HTR-8/SVneo (cell line): ENCODE measurements around the gene THSD4.

Experiments used
- DNase-seq: peaks from one replicate; pipeline ENCODE4 v3.0.0; 2011; ENCODE audit warnings: low spot score, mixed read lengths; ENCODE audit not compliant: insufficient read length
- FAIRE-seq: peaks from 2 replicates; lab custom pipeline; 2011; peaks lifted over from hg19 to GRCh38; lab: Jason Lieb, UNC

THSD4 gene

DNA sequence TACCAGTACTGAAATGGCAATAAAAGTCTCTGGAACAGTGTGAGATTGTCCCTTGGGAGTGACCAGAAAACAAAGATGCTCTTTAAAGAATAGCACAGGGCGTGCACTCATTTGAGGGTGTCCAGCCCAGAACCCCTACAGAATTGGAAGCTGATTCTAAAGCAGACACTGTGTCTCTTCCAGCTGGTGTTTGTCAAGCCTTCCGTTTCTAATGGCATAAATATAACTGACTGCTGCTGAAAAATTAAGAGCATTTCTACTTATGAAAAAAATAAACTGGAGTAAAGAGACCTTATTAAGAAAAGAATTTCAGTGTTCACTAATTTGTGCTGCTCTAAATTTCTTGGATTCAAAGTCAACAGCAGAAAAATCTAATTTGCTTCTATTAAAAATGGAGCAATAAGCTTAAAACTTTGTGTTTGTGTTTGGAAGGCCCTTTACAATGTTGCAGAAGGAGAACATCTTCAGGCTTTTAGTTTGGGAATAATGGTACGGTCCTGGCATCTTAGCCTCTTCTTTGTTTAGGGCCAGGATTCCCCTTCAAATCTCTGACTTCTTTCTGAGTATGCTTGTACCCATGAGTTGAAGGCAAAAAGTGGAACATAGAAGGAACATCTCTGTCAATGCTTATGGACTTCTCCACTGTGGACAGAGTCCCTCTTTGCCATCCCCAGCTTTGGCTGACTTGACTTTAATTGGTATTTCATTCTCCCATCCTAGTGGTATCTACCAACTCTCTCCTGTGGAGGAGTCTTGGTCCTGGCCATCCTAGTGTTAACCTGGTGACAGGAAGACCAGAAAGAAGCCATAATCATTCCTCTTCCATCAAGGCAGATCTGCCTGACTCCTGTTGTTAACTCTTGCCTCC, 65.9 kb downstream of the THSD4 start:
- DNase-seq: no peak
- FAIRE-seq: no peak

DNA sequence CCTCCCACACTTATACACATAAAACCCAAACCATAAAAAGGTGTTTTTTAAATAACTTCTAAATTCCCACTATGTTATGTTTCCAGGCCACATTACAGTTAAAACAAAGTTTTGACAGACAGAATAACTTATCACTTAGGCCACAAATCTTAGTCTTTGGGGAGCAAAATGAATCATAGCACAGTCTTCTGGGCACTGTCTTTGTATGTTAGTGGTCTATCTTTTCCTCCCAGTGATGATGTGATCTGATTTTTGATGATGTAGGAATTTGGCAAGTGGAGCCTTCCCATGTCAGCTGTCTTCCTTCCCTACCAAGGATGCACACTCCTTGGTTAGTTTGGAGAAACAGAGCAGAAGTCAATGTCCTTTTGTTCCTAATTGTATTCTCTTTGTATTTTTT, 67.3 kb downstream of the THSD4 start:
- no peak for FAIRE-seq
- no peak for DNase-seq

DNA sequence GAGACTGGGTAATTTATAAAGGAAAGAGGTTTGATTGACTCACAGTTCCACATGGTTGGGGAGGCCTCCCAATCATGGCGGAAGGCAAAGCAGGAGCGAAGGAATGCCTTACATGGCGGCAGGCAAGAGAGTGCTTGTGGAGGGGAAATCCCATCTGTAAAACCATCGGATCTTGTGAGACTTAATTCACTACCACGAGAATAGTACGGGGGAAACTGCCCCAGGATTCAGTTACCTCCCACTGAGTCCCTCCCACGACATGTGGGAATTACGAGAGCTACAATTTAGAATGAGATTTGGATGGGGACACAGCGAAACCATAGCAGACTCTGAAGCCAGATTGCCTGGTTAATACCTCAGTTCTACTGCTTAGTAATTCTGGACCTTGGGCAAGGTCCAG, 67.8 kb downstream of the THSD4 start:
- FAIRE-seq: peak; percentile 28
- DNase-seq: no peak

DNA sequence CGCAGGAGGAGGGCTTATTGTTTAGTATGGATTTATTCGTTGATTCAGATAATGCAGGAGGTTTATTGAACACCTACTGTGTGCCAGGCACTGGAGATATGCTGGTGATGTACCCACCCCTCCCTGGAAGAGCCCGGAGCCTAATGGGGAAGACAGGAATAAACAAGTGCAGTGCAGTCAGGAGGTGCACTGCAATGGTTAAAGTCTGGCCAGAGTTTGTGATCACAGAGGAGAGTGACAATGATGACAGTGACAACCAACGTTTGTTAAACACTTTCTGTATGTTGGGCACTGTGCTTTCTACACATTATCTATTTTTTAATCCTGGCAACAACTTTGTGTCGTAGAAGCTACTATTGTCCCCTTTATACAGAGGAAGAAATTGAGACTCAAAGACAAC, 70.4 kb downstream of the THSD4 start:
- no peak for DNase-seq
- FAIRE-seq: no peak

GRCh38 chr15:71186267-71186666, 71.0 kb downstream of the THSD4 start:
- DNase-seq: no peak
- FAIRE-seq: no peak

GRCh38 chr15:71187078-71187477, 71.8 kb downstream of the THSD4 start:
- FAIRE-seq: no peak

GRCh38 chr15:71187526-71187925, 72.3 kb downstream of the THSD4 start:
- FAIRE-seq (no peak), DNase-seq (no peak)

More at GRCh38 chr15:71187078-71187477, 71.8 kb downstream of the THSD4 start:
- DNase-seq: no peak

GRCh38 chr15:71189718-71190117, 74.4 kb downstream of the THSD4 start:
- DNase-seq: no peak
- no peak for FAIRE-seq

DNA sequence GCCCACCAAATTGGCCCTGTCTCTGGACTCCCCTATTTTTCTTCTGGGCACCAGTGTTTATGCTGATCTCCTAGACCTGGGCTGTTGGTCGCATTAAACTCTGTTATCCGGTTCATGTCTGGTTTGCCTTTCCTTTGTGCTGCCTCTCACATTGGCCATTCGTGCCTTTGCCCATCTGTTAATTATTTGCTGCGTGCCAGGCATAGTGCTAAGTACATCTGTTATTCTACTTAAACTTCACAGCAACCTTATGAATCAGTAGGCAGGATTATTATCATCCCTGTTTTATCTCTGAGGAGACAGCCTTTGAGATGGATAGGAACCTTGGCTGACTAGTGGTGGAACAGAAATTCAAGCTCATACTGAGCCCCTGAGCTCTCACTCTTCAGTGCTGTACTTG, 76.0 kb downstream of the THSD4 start:
- DNase-seq (no peak), FAIRE-seq (no peak)

DNA sequence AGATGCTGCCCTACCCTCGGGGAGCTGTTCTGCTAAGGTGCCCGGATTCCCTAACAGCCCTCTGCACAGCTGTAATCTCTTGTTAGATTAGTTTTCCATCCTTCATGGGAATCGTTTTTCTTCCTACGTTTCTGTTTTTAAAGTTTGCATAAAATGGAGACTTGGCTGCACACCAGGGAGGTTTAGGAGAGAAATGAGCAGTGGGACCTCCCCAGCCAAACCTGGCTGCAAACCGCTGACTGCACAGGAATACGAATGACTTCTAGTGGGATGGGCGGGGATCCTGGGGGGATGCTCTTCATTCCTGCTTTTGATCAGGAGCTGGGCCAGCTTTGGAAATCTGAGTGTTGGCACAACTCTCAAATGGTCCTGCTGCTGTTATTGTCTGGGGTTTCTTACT, 77.5 kb downstream of the THSD4 start:
- FAIRE-seq (no peak), DNase-seq (no peak)

- FAIRE-seq (no peak), DNase-seq (no peak)
These were observed 79.0 kb downstream of the THSD4 start for GRCh38 chr15:71194286-71194685.

DNA sequence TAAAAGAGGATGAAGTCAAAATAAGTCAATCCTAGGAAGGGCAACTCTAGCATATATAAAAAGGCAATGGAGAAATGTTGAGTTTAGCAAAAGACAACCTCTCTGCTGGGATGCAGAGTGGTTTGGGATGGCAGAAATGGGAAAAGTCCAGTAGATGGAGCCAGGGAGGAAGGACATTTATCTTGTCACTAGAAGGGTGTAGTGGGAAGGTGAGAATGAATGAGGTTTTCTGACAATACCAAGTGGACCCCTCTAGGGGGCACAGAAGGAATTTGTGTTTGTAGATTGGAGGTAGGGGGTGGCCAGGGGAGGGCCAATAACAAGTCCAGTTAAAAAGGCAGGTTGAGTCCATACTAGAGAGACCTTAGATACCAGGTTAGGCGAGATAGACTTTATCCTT, 80.0 kb downstream of the THSD4 start:
- FAIRE-seq: peak; percentile 38
- peak; percentile 70 for DNase-seq

- DNase-seq: no peak
- FAIRE-seq: no peak
These were observed 82.3 kb downstream of the THSD4 start for GRCh38 chr15:71197620-71198019.

DNA sequence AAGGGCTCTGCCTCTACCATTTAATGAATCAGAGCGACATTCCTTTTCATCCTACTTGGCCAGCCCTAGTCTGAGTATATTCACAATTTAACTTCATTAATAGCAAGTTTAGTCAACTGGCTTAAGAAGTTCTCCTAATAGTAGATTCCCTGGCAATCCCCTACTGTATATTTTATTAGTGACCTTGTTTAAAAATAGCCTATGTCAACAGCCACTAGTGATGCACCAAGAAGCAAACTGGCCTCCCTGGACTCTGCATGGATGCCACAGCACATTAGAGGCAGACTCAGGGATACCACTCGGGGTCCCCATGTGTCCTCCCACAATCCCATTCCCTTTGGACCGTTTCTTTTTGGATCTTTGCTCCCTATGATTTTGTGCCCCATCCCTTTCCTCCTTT, 83.6 kb downstream of the THSD4 start:
- DNase-seq (no peak), FAIRE-seq (no peak)

GRCh38 chr15:71199384-71200351, 84.4 kb downstream of the THSD4 start:
- DNase-seq (no peak), FAIRE-seq (peak; percentile 100)

GRCh38 chr15:71201477-71201876, 86.2 kb downstream of the THSD4 start:
- no peak for FAIRE-seq
- DNase-seq: no peak

- no peak for FAIRE-seq
- DNase-seq: no peak
These were observed 87.4 kb downstream of the THSD4 start for GRCh38 chr15:71202712-71203111.

DNA sequence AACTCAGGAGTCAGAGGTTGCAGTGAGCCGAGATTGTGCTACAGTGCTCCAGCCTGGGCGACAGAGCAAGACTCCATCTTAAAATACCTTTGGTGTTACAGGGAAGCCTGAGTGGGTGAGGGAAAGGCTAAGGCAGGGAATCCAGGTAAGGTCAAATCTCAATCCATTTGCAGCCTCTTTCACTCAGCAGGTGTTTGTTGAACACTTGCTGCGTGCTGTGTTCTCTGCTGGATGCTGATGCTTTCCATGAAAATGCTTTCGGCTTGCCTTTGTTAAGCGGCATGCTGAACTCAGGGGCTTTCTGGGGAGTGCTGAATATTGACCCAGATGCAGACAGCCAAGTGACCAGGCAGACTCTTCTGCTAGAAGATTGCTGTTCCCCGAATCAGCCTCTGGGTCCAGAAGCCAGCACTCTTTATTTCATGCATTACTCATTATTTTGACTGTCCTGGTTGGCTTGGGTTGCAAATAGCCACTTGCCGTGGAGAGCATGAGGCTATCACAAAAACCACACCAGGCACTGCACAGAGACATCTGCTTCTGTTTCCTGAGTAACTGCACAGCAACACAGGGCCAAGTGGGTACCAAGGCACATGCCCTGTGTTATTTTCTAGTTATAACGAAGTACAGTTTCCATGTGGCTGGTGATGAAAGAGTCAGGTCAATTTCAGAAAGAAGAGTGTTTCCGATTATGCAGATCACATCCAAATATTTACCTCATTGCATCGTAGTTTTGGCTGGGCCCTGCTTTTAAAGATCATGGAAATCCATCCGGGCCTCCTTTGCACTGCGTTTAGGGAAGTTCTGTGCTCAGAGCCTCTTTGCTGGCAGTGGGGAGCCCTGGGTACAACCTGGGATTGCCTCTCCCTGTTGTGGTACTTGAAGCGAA, 88.6 kb downstream of the THSD4 start:
- no peak for FAIRE-seq
- DNase-seq: no peak

- FAIRE-seq (no peak), DNase-seq (no peak)
These were observed 91.9 kb downstream of the THSD4 start for GRCh38 chr15:71207141-71207540.

DNA sequence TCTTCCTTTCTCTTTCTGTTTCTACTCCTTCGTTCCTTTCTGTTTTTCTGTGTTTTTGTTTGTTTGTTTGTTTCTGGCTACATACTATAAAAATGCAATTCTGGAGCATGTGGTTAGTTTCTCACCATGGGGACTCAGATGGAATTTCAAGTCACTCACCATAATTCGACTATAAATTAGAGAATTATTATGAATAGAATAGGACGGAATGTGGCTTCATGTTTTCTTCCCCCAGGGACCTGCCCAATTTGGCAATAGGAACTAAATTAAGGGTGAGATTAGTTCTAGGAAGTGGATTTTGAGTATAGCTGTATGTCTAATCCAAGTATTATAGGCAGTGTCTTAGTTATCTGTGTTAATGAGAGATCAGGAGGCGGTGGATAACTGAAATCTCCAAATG, 96.9 kb downstream of the THSD4 start:
- no peak for FAIRE-seq
- no peak for DNase-seq
